Retina (tissue), 1 donor: ENCODE results near the gene DDX39A.
A peak's percentile ranks its signal among the peaks of the same experiment; 100 is the strongest.
"Not testable (repeated sequence)": the region's sequence is repeated elsewhere in the genome, so short reads cannot be mapped to it uniquely, and the experiment has no call there.

ENCODE experiments used
- DNase-seq: peaks from one replicate; pipeline ENCODE4 v3.0.0-alpha.2; 2016

DDX39A gene

DNA sequence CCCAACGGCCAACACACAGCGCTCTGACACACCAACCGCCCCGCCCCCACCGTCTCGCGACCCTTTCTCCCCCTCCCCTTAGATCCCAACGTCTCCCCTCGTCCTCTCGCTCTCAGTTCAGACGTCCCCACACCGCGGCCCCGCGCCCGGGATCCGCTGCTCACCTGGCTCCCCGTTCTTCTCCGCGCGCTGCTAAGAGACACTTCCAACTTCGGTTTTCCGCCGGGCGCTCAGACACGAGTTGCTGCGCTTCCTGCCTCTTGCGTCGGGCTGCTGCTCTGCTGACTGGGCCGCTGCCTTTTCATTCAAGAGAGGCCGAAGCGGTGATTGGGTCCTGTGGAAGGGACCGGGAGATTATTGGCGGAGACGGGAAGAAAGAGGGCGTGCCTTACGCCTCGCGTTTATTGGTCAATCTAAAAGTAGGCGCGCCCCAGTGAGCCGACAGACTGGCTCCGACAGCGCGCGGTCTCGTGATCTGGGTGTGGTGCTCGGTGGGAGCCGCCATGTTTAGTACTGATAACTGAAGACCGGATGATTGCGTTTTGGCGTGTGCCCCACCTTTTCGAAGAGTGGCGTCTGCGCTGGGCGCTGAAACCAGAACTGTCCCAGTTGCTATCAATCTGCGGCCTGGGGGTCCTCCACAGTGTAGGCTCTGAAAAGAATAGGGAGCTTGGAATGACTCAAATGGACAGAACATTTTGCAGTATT lies at the start of gene DDX39A:
Gene DDX39A, minus strand, starts transcription at position 236 of the 708 bp plus-strand sequence. CDS start 6,121 bp downstream, outside the sequence.
- DNase-seq: peak; percentile 97

DNA sequence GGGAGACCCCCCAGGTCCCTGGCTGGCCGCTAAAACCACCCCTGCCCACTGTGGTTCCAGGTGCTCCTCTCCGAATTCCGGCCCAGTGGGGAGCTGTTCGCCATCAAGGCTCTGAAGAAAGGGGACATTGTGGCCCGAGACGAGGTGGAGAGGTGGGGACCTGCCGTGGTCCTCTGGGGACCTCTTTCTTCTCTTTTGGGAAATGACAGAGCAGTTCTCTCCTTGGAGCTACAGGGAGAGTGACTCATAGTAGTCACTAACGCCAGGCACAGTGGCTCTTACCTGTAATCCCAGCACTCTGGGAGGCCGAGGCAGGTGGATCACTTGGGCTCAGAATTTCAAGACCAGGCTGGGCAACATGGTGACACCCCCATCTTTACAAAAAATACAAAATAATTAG lies 48.7 kb upstream of the DDX39A start:
- no peak for DNase-seq

DNA sequence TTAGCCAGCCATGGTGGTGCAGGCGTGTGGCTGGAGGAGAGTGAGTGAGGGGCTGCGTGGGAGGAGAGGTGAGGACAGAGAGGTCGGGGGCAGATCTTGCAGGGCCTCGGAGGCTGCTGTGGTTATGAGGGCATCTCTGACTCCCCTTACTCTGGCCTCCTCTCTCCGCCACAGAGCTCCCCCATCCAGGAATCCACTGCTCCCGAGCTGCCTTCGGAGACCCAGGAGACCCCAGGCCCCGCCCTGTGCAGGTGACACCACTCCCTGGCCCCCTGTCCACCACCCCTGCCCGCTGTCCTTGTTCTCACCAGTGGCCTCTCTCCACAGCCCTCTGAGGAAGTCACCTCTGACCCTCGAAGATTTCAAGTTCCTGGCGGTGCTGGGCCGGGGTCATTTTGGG lies 48.2 kb upstream of the DDX39A start:
- DNase-seq: no peak

DNA sequence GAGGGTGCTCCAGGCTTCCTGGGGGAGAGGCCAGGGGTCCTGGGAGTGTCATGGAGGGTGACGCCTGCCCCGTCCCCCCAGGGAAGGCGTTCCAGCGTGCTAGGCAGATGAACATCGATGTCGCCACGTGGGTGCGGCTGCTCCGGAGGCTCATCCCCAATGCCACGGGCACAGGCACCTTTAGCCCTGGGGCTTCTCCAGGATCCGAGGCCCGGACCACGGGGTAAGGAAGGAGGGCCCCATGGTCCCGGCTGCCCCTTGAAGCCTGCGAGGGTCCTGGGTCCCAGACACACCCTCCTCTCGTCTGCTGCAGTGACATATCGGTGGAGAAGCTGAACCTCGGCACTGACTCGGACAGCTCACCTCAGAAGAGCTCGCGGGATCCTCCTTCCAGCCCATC lies 44.6 kb upstream of the DDX39A start:
- no peak for DNase-seq

DNA sequence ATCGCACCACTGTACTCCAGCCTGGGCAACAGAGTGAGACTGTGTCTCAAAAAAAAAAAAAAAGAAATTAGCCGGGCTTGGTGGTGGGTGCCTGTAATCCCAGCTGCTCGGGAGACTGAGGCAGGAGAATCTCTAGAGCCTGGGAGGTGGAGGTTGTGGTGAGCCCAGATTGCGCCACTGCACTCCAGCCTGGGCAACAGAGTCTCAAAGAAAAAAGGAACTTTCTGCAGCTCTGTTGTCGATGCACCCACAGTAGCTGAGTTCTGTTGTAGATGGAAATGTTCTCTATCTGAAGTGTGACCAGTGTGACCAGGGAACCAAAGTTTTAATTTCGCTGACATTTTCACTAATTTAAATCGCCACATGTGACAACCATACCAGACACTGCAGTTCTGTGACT lies 43.3 kb upstream of the DDX39A start:
- DNase-seq: not testable (repeated sequence)

DNA sequence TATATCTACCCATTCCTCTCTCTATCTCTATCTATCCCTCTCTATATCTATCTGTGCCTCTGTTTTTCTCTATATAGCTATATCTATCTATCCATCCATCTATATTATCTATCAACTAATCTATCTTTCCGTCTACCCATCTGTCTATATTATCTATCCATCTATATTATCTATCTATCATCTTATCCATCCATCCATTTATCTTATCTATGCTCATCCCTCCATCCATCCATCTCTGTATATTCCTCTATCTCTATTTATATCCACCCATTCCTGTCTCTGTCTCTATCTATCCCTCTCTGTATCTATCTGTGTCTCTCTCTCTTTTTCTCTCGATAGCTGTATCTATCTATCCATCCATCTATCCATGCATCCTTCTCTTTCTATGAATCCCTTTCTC lies 41.8 kb upstream of the DDX39A start:
- no peak for DNase-seq

DNA sequence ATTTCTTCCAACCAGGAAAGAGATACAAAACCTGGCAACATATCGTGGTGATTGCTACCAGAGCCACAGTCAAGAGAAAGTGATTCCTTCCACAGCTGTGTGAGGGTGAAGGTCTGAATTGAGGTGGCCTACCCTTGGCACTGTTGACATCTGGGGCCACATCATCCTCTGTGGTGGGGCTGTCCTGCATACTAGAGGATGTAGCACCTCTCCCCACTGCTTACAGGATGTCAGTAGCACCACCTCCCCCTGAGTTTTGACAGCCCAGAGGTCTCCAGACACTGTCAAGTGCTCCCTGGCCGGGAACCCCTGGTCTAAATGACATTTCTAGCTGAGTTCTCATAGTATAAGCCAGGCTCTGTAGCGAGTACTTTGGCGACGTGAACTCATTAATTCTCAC lies 40.6 kb upstream of the DDX39A start:
- DNase-seq: no peak

DNA sequence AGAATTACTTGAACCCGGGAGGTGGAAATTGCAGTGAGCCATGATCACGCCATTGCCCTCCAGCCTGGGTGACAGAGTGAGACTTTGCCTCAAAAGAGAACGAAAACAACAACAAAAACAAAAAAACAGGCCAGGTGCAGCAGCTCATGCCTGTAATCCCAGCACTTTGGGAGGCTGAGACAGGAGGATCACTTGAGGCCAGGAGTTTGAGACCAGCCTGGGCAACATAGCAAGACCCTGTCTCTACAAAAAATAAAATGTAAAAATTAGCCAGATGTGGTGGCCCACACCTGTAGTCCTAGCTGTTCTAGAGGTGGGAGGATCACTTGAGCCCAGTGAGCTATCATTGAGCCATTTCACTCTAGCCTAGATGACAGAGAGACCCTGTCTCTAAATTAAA lies 33.2 kb upstream of the DDX39A start:
- not testable (repeated sequence) for DNase-seq

DNA sequence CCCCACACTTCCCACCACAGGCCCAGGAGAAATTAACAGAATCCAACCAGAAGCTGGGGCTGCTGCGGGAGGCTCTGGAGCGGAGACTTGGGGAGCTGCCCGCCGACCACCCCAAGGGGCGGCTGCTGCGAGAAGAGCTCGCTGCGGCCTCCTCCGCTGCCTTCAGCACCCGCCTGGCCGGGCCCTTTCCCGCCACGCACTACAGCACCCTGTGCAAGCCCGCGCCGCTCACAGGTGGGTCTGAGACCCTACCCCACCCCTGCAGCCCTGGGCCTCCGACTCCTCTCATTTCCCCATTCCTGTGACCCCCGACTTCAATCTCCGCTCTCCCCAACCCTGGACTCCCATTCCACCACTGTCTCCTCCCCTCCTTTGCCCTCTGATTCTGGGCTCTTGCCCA lies 31.7 kb upstream of the DDX39A start:
- DNase-seq: no peak

DNA sequence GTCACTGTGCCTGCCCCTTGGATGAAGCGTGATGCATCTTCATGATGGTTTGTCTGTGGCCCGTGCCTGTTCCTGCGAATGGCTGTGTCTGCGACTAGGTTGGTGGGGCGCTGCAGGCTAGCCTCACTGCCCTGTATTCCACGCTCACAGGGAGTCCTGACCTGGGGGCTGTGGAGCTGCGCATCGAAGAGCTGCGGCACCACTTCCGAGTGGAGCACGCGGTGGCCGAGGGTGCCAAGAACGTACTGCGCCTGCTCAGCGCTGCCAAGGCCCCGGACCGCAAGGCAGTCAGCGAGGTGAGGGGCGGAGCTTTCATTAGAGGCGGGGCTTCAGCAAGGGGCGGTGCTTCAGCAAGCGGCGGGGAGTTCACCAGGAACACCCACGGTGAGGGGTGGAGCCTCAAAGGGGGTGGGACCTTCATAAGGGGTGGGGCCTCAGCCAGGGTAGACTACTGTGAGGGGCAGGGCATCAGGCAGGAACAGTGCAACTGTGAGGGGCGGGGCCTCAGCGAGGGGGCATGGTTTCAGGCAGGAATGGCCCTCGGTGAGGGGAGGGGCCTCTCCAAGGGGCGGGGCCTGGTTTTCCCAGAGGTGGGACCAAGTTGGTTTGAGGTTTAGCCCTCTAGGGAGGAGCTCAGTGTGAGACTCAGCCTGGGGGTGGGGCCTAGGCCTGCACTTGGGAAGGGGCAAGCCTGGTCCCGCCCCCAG lies 31.2 kb upstream of the DDX39A start:
- no peak for DNase-seq

DNA sequence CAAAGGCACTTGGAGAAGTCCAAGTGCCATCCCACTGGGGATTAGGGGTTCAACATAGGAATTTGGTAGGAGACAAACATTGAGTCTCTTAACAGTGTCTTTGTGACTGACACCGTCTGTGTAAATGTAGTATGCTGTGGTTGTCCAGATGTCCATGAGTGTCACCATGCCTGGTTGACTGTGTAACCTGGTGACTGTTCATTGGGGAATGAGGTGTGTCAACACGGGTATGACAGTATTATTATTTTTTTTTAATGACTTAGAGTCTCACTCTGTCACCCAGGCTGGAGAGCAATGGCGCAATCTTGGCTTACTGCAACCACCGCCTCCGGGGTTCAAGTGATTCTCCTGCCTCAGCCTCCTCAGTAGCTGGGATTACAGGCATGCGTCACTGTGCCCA lies 30.2 kb upstream of the DDX39A start:
- no peak for DNase-seq

DNA sequence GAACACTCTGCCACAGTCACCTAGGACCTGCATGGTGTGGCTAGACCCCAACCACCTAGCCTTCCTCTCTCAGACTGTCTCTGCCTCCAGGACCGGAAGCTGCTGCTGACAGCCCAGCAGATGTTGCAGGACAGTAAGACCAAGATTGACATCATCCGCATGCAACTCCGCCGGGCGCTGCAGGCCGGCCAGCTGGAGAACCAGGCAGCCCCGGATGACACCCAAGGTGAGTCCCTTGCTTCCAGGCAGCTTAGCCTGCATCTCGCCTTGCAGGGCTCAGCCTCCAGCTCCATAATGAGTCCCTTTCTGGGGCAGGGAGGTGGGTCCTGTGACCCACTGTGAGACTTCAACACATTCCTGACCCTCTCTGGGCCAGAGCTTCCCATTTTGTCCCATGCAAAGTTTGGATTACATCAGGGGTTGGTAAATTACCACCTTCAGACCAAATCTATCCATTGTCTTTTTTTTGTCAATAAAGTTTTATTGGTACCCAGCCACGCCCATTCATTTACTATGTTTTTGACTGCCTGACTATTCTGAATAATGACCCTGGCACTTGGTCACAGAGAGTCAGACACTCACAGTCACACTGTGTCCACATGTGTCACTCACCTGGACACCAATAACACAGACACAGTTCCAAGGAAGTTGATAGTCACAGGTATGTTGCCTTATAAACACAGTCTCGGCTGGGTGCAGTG lies 27.3 kb upstream of the DDX39A start:
- no peak for DNase-seq

DNA sequence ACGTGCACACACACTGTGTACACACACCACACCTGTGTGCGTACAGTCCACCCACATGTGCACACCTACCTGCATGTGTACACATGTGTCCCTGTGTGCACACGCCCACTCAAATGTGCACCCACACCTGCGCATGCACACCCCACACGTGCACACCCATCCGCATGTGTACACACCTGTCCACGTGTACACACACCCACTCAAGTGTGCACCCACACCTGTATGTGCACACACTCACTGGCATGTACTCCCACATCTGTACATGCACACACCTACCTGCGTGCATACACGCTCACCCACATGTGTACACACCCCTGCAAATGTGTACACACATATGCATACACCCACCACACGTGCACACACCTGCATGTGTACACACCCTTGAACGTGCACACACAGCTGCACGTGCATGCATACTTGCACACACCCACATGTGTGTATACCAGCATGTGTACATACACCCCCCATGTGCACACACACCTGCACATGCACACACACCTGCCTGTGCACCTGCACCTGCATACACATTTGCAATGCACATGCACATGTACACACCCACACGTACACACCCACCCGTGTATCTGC lies 24.6 kb upstream of the DDX39A start:
- DNase-seq: no peak

DNA sequence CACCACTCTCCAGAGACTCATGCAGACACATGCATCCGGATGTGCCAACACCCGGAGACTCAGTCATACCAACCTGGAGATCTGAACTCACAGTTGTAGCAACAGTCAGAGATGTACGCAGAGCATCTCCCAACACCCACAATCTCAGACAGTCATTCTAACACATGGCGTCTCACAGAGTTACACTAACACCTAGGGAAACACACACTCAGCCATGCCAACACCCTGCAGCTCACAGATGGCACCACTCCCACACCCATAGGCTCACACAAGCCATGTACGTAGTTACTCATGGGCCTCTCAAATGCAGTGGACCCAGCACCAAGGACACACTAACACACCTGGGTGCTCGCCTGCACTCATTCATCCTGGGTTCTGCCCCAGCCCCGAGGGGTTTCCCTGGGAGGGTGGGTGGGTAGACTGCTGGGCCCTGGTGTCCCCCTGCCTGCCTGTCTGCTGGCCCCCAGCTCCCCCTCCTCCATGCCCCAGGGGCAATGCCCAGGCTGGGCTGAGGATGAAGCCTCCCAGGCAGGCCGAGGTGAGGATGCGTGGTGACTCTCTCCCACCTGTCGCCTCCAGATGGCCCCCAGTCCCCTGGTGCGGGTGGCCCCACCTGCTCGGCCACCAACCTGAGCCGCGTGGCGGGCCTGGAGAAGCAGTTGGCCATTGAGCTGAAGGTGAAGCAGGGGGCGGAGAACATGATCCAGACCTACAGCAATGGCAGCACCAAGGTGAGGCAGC lies 23.9 kb upstream of the DDX39A start:
- no peak for DNase-seq

DNA sequence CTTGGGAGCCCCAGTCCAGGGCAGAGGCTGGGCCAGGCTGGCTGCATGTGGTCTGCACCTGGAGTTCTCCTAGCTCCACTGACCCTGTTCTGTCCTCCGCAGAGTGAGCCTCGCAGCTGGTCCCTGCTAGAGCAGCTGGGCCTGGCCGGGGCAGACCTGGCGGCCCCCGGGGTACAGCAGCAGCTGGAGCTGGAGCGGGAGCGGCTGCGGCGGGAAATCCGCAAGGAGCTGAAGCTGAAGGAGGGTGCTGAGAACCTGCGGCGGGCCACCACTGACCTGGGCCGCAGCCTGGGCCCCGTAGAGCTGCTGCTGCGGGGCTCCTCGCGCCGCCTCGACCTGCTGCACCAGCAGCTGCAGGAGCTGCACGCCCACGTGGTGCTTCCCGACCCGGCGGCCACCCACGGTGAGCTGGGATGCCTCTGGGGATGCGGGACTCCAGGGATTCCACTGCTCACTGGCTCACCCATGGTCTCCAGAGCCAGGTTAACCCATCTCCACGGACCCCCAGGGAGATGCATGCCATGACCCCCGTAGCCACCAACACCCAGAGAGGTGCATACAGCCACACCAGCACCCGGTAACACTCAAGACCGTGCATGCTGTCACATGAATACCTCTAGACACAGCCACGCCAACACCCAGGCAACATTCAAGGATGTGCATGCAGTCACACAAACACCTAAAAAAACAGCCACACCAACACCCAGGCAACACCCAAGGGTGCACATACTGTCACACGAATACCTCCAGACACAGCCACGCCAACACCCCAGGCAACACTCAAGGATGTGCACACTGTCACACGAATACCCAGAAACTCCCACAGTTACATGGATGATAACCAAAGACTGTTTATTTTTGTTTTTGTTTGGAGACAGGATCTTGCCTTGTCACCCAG lies 22.1 kb upstream of the DDX39A start:
- peak; percentile 18 for DNase-seq

DNA sequence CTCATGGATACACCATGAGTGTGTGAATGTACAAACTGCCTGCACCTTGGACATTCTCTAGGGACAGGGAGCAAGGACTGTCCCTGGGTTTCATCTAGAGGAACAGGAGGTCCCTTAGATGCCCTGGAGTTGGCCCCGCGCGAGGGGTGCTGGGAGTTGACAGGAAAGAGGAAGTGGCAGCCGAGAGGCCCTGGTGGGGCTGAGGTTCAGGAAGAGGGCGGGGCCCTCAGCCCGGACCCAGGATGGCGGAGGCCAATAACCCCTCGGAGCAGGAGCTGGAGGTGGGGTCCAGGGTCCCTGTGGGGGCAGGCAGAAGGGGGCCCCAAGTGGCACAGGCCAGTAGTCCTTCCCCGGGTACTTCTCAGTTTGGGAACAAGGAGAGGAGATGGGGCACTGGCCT lies 20.9 kb upstream of the DDX39A start:
- no peak for DNase-seq

DNA sequence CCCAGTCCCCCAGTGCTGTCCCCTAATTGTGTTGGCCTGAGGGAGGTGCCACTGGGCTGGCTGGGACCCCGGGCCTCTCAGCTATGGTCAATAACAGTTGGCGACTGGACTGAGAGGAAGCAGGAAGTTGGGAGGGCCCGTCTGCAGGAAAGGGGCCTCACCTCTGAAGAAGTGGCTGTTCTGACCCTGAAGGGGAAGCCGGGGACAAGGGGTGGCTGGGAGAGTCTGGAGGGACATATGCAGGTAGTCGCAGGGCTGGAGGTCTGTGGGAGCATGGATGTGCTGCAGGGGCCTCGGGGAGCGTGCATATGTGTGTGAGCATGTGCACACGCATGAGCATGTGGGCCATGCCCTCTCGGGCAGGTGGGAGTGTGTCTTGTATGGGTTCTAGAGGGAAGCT lies 19.9 kb upstream of the DDX39A start:
- DNase-seq: no peak

DNA sequence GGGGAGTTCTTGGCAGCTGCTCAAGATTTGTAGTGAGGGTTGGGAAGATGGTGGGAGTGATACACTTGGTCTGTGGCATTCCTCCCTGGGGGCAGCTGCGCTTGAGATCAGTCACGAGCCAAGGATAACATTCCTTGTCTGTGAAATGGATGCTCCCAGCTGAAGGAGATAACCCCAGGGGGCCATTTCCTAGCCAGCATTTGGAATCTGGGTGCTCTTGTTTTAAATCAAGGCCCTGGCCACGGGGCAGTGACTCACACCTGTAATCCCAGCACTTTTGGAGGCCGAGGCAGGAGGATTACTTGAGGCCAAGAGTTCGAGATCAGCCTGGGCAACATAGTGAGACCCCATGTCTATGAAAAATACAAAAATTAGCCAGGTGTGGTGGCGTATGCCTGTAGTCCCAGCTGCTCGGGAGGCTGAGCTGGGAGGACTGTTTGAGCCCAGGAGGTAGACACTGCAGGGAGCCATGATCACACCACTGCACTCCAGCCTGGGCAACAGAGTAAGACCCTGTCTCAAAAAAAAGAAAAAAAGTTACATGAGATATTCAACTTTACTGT lies 18.5 kb upstream of the DDX39A start:
- DNase-seq: no peak

DNA sequence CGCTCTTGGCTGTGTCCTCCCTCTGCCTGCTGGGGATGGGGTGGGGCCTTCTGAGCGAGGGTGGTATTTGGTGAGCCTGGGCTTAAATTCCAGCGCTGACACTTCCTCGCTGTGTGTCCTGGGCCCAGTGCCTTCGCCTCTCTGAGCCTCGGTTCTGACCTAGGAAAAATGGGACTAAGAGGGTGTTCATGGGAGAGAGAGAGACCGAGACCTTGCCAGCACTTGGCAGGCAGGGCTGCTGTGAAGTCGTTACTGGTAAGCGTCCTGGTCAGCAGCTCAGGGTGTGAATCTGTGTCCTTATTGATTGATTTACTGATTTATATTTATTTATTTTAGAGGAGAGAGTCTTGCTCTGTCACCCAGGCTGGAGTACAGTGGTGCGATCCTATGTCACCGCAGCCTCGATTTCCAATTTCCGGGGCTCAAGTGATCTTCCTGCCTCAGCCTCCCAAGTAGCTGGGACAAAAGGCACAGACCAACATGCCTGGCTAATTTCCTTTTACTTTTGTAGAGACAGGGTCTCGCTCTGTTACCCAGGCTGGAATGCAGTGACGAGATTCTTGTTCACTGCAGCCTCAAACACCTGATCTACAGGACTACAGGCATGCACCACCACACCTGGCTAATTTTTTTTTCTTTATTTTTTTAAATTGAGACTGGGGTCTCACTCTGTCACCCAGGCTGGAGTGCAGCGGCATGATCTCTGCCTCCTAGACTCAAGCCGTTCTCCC lies 16.3 kb upstream of the DDX39A start:
- DNase-seq: no peak

DNA sequence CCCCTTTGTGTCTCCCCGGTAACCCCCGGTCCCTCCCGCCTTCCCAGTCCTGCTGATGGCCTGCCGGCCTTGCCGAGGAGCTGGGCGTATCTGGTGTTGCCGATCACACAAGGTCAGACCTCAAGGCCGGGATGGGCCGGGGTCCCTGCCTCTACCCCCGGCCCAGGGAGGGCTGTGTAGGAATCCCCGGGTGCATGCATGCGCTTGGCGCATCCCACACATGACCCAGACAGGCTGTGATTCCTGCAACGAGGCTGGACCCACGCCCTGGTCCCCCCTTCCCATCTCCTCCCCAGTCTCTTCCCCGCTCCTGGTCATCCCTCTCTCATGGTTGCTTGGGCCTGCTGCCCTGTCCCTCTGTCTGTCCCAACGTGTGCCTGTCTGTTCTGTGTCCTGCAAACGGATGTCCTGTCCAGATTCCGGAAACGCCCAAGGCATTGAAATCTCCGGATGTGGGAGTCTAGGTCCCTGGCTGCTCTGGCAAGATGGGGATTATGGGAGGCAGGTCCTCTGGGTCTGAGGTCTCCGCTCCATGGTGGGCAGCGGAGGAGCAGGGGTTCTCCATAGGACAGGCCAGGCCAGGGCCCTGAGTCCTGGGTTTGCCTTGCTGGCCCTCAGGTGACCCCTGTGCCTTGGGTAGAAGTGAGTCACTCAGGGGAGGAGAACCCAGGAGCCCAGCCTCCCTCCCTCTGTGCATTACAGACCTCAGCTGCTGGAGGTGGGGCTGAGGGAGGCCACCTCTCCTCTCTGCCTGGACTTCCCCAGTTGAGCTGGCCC lies 15.6 kb upstream of the DDX39A start:
- peak; percentile 24 for DNase-seq
